ENCODE data around the gene ZNF593. TPM values are rescaled to one million over a fixed set of nuclear protein-coding genes. Genes with fewer than 3 reads are reported as not detected.

Gene ZNF593
- total and polyA plus RNA-seq, 9 of the 15 experiments (the other 6 are each of a cell fraction or from before 2014, with no cell fraction given) = 9.8 to 334 (median 48.2) TPM

DNA sequence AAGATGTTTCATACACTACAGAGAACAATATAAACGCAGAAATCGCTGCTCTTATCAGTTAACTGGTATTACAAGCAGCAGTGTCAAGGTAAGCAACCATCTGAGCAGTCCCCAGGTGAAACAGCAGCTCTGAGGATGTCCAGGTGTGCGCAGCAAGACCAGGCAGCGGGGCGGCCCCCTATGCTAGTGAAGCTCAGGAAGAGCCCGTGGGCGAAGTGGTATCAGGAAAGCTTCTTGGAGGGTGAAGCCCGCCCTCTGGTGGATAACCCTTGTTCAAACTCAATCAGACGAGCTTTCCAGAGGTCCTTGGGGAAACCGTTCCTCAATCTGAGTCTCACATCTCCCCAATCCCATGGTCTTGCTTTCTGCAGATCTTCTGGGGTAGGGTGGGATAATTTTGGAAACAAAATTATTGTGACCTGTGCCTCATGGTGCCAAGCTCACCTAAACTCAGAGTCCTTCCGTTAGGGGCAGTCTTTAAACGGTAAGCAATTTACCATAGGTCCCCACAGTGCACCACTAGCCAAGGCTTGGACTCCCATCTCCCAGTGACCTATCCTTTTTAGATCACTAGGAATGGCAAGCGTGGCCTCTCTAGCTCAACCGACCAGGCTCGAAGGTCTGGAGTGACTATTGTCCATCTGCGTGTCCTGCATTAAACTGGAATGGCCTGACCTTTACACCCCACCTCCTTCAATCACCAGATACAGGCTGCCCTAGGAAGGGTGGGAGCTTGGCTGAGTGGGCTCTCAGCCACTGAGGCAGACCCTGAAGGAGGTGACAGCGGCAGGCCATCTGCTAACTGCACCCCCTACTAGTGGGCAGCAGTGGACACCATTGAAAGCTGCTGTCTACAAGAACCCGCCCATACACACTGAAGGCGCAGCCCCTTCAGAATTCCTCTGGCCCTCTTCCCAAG, 24.4 kb upstream of the ZNF593 start (continued):
- TF ChIP-seq SMARCC2 (IDR thresholded peaks at IDR 0.05; ENCODE audit: low read depth) = no peak
- peak; percentile 40; the same call in 1 of the 2 replicates for TF ChIP-seq ETV1 (tag; conservative IDR thresholded peaks at IDR 0.05; ENCODE audit: low read depth)
- no peak; the same call in 1 of the 2 replicates for TF ChIP-seq GATA2 (CRISPR knock-in tag; IDR thresholded peaks at IDR 0.05)
- TF ChIP-seq, protein P1, sequence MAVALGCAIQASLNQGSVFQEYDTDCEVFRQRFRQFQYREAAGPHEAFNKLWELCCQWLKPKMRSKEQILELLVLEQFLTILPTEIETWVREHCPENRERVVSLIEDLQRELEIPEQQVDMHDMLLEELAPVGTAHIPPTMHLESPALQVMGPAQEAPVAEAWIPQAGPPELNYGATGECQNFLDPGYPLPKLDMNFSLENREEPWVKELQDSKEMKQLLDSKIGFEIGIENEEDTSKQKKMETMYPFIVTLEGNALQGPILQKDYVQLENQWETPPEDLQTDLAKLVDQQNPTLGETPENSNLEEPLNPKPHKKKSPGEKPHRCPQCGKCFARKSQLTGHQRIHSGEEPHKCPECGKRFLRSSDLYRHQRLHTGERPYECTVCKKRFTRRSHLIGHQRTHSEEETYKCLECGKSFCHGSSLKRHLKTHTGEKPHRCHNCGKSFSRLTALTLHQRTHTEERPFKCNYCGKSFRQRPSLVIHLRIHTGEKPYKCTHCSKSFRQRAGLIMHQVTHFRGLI (CRISPR knock-in tag; IDR thresholded peaks at IDR 0.05) = no peak
- no peak for TF ChIP-seq RBM15 (IDR thresholded peaks at IDR 0.05; ENCODE audit: insufficient read depth, low read length)
- 0 out of 2 replicates have a peak, but pooled peaks have one; percentile 16 for TF ChIP-seq KLF16 (IDR thresholded peaks at IDR 0.05)
- TF ChIP-seq, protein P2, sequence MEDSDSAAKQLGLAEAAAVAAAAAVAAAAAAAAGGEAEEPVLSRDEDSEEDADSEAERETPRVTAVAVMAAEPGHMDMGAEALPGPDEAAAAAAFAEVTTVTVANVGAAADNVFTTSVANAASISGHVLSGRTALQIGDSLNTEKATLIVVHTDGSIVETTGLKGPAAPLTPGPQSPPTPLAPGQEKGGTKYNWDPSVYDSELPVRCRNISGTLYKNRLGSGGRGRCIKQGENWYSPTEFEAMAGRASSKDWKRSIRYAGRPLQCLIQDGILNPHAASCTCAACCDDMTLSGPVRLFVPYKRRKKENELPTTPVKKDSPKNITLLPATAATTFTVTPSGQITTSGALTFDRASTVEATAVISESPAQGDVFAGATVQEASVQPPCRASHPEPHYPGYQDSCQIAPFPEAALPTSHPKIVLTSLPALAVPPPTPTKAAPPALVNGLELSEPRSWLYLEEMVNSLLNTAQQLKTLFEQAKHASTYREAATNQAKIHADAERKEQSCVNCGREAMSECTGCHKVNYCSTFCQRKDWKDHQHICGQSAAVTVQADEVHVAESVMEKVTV (CRISPR knock-in tag; IDR thresholded peaks at IDR 0.05) = peak; percentile 96
- TF ChIP-seq FIP1L1 (IDR thresholded peaks at IDR 0.05; ENCODE audit: low read depth, low read length, poor library complexity, severe bottlenecking) = no peak
- peak; percentile 69 for TF ChIP-seq GABPB1 (CRISPR knock-in tag; IDR thresholded peaks at IDR 0.05)
- 0 out of 2 replicates have a peak, but pooled peaks have one; percentile 64 for TF ChIP-seq NBN (IDR thresholded peaks at IDR 0.05; ENCODE audit: low read depth)
- TF ChIP-seq, protein P3, sequence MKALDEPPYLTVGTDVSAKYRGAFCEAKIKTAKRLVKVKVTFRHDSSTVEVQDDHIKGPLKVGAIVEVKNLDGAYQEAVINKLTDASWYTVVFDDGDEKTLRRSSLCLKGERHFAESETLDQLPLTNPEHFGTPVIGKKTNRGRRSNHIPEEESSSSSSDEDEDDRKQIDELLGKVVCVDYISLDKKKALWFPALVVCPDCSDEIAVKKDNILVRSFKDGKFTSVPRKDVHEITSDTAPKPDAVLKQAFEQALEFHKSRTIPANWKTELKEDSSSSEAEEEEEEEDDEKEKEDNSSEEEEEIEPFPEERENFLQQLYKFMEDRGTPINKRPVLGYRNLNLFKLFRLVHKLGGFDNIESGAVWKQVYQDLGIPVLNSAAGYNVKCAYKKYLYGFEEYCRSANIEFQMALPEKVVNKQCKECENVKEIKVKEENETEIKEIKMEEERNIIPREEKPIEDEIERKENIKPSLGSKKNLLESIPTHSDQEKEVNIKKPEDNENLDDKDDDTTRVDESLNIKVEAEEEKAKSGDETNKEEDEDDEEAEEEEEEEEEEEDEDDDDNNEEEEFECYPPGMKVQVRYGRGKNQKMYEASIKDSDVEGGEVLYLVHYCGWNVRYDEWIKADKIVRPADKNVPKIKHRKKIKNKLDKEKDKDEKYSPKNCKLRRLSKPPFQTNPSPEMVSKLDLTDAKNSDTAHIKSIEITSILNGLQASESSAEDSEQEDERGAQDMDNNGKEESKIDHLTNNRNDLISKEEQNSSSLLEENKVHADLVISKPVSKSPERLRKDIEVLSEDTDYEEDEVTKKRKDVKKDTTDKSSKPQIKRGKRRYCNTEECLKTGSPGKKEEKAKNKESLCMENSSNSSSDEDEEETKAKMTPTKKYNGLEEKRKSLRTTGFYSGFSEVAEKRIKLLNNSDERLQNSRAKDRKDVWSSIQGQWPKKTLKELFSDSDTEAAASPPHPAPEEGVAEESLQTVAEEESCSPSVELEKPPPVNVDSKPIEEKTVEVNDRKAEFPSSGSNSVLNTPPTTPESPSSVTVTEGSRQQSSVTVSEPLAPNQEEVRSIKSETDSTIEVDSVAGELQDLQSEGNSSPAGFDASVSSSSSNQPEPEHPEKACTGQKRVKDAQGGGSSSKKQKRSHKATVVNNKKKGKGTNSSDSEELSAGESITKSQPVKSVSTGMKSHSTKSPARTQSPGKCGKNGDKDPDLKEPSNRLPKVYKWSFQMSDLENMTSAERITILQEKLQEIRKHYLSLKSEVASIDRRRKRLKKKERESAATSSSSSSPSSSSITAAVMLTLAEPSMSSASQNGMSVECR (CRISPR knock-in tag; IDR thresholded peaks at IDR 0.05) = no peak
- TF ChIP-seq SREBF1 (IDR thresholded peaks at IDR 0.05; ENCODE audit: borderline replicate concordance, low read depth, low read length) = no peak
- TF ChIP-seq HNRNPL (IDR thresholded peaks at IDR 0.05; ENCODE audit: low read depth, low read length) = no peak
- no peak for TF ChIP-seq NFIC (IDR thresholded peaks at IDR 0.05)
- TF ChIP-seq RBM17 (IDR thresholded peaks at IDR 0.05; ENCODE audit: borderline replicate concordance, low read depth, low read length) = no peak
- TF ChIP-seq THRAP3 (IDR thresholded peaks at IDR 0.05; ENCODE audit: borderline replicate concordance) = no peak
- TF ChIP-seq KDM4B (IDR thresholded peaks at IDR 0.05; ENCODE audit: borderline replicate concordance in 2 of 2, low read depth in 1 of 2) = no peak
